HG03342 (cell line): ENCODE results near the gene CAMSAP3.

Experiments used
- ATAC-seq: cut with Tn5 transposase; IDR thresholded peaks from one replicate; pipeline ENCODE4 v1.9.1; 2021; ENCODE audit warnings: mild to moderate bottlenecking, moderate library complexity; ENCODE audit not compliant: unreplicated experiment

CAMSAP3 gene, protein sequence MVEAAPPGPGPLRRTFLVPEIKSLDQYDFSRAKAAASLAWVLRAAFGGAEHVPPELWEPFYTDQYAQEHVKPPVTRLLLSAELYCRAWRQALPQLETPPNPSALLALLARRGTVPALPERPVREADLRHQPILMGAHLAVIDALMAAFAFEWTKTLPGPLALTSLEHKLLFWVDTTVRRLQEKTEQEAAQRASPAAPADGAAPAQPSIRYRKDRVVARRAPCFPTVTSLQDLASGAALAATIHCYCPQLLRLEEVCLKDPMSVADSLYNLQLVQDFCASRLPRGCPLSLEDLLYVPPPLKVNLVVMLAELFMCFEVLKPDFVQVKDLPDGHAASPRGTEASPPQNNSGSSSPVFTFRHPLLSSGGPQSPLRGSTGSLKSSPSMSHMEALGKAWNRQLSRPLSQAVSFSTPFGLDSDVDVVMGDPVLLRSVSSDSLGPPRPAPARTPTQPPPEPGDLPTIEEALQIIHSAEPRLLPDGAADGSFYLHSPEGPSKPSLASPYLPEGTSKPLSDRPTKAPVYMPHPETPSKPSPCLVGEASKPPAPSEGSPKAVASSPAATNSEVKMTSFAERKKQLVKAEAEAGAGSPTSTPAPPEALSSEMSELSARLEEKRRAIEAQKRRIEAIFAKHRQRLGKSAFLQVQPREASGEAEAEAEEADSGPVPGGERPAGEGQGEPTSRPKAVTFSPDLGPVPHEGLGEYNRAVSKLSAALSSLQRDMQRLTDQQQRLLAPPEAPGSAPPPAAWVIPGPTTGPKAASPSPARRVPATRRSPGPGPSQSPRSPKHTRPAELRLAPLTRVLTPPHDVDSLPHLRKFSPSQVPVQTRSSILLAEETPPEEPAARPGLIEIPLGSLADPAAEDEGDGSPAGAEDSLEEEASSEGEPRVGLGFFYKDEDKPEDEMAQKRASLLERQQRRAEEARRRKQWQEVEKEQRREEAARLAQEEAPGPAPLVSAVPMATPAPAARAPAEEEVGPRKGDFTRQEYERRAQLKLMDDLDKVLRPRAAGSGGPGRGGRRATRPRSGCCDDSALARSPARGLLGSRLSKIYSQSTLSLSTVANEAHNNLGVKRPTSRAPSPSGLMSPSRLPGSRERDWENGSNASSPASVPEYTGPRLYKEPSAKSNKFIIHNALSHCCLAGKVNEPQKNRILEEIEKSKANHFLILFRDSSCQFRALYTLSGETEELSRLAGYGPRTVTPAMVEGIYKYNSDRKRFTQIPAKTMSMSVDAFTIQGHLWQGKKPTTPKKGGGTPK

DNA sequence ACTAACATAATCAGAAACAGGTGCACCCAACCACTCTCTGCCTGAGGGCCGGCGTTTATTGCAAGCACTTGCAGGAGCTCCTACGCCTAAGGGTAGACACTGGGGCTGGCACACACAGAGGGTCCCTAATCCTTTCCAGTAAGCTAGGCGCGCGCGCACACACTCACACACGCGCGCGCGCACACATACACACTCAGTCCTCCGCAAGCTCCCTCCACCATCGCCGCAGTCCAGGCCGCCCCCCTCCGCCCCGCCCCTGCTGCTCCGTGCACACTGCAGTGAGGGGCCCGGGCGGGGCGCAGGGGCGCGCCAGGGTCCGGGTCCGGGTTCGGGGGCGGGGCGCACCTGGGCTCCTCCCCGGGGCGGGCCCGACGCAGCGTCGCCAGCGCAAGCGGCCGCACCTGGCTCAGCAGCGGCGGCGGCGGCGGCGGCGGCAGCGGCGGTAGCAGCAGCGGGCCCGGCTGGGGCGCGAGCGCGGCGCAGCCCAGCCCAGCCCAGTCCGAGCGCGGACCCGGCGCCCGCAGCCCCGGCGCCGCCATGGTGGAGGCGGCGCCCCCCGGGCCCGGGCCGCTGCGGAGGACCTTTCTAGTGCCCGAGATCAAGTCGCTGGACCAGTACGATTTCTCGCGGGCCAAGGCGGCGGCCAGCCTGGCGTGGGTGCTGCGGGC is at the start of gene CAMSAP3:
Gene CAMSAP3 (plus strand): TSS at position 398 of the 668 bp plus-strand sequence. CDS start 140 bp downstream, at position 538.
- no peak for ATAC-seq

DNA sequence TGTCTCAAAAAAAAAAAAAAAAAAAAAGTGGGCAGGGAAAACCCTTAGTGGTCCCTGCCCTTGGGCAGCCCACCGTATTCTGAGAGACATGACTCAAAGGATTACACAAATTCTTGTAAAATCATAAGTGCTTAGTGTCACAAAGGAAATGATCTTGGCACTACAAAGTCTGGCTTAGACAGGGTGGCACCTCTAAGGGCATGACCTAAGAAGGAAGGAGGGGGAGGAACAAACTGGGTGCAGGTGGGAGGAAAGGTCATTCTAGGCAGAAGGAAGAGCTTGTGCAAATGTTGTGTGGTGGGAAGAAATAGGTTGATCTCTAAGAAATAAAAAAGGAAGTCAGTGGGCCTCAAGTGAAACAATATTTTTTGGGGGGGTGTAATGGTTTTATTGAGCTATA is 49.8 kb upstream of the CAMSAP3 start:
- no peak for ATAC-seq

DNA sequence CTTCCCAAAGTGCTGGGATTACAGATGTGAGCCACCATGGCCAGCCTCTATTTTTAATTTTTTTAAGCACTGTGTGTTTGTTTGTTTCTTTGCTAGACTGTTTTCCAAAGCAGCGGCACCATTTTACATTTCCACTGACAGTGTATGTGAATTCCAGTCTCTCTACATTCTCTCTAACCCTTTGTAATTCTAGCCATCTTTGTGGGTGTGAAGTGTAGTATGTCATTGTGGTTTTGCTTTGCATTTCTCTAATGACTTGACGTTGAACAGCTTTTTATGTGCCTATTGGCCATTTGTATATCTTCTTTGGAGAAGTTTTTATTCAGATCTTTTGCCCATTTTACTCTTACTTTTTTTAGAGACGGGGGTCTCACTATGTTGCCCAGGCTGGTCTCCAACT is 48.5 kb upstream of the CAMSAP3 start:
- ATAC-seq: no peak

DNA sequence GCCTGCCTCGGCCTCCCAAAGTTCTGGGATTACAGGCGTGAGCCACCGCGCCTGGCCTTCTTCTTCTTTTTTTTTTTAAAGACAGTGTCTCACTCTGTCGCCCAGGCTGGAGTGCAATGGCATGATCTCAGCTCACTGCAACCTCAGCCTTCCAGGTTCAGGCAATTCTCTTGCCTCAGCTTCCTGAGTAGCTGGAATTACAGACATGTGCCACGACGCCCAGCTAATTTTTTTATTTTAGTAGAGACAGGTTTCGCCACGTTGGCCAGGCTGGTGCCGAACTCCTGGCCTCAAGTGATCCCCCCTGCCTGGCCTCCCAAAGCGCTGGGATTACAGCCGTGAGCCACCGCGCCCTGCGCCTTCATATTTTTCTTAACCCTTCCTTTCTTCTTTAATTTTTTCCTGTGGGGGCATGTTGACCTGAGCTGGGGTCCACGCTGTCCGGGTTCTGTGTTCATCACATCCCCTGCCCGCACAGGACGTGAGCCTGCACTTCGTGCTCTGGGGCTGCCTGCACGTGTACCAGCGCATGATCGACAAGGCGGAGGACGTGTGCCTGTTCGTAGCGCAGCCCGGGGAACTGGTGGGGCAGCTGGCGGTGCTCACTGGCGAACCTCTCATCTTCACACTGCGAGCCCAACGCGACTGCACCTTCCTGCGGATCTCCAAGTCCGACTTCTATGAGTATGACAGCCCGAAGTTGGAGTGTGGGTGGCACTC is 46.1 kb upstream of the CAMSAP3 start:
- ATAC-seq: no peak

DNA sequence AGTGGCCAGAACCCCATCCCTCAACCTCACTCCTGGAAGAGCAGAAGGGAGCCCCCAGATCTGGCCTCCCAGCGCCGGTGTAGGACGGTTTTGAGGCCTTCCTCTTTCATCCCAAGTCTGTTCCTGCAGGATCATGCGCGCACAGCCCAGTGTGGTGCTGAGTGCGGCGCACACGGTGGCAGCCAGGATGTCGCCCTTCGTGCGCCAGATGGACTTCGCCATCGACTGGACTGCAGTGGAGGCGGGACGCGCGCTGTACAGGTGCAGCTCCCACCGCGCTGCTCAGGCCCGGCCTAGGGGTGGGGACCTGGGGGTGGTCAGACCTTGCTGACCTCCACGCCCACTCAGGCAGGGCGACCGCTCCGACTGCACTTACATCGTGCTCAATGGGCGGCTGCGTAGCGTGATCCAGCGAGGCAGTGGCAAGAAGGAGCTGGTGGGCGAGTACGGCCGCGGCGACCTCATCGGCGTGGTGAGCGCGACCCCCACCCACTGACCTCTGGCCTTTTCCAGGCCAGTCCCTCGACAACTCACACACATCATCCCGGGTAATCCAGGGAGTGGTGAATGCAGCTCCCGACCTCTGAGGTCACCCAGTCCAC is 45.4 kb upstream of the CAMSAP3 start:
- ATAC-seq: no peak

DNA sequence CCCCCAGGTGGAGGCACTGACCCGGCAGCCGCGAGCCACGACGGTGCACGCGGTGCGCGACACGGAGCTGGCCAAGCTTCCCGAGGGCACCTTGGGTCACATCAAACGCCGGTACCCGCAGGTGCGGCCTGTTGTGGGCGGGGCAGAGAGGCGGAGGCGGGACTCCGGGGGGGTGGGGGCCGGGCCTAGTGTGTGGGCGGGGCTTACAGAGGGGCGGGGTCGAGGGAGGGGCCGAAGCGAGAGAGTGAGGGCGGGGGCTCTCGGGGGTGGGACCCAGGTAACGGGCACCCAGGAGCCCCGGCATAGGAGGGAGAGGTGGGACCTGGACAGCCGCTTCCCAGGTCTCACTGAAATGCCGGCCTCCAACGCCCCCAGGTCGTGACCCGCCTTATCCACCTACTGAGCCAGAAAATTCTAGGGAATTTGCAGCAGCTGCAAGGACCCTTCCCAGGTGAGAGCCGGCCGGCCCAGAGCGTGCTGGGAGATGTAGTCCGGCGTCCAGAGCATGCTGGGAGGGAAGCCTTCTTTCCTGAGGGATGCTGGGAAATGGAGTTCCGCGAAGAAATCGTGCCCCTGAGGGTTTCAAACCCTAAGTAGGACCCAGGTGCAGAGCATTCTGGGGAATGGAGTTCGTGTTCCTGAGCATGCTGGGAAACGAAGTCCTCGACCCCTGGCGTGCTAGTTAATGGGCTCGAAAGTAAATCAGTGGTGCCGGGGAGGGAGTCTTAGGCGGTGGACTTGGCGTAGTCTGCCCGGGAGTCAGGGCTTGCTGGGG is 44.5 kb upstream of the CAMSAP3 start:
- no peak for ATAC-seq

DNA sequence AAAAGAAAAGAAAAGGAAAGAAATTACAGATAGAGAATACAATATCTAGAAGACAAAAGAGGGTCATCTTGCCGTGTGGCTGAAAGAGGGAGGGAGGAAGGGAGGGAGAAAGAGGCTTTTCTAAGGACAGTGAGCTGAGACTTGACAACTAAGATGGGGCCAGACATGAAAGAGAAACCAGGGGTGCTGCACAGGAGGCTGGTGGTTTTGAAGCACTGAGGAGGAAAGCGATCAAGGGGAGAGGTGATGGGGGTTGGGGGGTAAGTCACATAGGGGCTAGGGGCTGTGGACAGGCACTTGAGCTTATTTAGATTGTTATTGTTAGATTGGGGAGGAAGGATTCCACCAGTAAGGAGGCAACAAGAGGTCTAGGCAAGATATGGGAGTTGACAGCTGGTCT is 42.9 kb upstream of the CAMSAP3 start:
- no peak for ATAC-seq

DNA sequence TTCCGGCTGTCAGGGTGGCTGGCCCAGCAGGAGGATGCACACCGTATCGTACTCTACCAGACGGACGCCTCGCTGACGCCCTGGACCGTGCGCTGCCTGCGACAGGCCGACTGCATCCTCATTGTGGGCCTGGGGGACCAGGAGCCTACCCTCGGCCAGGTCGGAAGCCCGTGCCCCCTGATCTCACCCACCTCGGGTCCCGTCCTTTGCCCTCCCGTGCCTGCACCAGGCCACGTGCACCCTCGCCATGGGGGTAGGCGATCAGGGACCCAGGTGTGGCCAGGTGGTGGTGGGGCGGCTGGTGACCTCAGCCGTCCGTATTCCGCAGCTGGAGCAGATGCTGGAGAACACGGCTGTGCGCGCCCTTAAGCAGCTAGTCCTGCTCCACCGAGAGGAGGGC is 41.1 kb upstream of the CAMSAP3 start:
- ATAC-seq: no peak

DNA sequence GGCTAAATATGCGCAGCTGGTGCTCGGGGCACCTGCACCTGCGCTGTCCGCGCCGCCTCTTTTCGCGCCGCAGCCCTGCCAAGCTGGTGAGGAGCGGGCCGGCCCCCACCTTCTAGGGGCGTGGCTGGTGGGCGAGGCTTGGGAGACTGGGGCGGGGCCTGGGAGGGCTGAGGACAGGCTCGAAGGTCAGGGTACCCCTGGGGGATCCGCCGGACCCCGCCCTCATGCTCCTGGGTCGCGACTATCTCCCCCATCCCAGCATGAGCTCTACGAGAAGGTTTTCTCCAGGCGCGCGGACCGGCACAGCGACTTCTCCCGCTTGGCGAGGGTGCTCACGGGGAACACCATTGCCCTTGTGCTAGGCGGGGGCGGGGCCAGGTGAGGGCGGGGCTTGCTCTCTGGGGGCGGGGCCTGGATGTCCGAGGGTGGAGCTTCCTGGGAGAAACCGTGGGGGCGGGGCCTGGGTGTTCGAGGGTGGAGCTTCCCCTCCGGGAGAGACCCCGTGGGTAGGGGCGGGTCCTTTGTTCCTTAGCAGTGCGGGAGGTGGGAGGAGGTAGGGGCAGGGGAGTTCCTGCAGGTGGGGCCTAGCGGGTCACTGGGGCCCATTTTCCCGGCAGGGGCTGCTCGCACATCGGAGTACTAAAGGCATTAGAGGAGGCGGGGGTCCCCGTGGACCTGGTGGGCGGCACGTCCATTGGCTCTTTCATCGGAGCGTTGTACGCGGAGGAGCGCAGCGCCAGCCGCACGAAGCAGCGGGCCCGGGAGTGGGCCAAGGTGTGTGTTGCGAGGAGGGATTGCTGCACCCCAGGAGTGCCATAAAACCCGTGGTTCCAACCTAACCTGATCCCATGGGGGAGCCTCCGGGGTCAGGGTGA is 40.4 kb upstream of the CAMSAP3 start:
- ATAC-seq: no peak

DNA sequence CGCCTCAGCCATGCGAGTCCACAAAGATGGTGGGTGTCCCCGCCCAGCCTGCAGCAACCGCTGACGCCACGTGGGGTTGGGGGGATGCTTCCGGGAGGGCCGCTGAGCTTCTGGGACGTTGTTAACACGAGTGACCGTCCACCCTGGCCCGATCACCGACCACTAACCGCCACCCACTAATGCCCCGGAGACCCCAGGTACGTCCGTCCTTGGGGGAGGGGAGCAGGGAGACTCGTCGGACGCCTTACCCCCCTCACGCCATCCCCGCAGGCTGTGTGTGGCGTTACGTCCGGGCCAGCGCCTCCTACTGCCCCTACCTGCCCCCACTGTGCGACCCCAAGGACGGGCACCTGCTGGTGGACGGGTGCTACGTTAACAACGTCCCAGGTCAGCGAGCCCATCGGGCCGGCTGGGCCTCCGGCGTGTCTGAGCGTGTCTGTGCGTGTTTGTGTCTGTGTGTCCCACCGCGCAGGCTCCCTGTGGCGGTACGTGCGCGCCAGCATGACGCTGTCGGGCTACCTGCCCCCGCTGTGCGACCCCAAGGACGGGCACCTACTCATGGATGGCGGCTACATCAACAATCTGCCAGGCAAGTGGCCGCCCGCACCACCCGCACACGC is 38.9 kb upstream of the CAMSAP3 start:
- no peak for ATAC-seq

DNA sequence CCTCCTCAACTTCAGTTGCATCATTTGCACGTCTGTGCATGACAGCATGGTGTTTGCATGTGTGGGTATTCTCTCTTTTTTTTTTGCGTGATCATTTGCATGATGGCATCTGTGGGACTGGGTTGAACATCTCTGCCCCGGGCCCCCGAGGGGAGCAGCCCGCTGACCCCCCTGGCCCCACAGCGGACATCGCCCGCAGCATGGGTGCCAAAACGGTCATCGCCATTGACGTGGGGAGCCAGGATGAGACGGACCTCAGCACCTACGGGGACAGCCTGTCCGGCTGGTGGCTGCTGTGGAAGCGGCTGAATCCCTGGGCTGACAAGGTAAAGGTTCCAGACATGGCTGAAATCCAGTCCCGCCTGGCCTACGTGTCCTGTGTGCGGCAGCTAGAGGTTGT is 37.0 kb upstream of the CAMSAP3 start:
- no peak for ATAC-seq

DNA sequence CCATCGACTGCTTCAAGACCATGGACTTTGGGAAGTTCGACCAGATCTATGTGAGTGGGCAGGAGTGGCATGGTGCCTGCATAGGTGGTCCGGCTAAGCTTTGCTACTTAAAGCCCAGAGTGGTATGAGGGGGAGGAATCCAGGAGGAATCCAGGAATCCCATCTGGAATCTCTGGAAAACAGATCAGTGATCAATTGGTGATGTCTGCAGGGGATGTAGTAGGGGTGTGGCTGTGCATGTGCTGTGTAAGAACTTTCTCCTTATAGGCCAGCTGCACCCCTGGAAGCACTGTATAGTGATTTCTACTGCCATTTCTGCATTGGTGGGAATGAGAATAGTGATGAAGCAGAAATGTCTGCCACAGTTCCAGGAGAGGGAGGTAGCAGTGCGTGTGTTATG is 36.6 kb upstream of the CAMSAP3 start:
- ATAC-seq: no peak

DNA sequence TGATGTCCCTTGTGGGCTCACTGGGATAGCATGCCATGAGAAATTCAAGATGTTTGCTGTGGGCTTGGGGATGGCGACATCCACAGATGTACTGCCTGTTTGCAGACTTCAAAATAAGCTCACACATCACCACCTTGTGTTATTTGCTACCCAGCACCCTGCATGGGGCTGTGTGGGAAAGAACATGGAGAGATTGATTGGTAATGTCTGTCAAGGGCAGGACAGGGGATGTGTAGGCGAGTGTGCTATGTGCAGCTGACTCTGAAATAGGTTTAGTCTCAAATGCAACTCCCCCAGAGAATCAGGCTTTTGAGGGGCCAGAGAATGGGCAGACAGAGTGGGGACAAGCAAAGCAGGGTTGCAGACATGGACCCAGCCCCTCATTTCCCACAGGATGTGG is 35.4 kb upstream of the CAMSAP3 start:
- no peak for ATAC-seq

DNA sequence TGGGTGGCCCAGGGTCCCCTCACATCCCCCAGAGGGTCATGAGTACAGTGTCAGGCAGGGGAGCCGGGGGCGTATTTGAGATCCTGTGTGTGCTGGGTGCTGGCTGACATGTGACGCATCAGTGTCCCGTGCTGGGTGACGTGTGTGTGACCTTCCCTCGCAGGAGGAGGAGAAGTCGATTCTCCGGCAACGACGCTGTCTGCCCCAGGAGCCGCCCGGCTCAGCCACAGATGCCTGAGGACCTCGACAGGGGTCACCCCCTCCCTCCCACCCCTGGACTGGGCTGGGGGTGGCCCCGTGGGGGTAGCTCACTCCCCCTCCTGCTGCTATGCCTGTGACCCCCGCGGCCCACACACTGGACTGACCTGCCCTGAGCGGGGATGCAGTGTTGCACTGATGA is 34.3 kb upstream of the CAMSAP3 start:
- ATAC-seq: no peak

DNA sequence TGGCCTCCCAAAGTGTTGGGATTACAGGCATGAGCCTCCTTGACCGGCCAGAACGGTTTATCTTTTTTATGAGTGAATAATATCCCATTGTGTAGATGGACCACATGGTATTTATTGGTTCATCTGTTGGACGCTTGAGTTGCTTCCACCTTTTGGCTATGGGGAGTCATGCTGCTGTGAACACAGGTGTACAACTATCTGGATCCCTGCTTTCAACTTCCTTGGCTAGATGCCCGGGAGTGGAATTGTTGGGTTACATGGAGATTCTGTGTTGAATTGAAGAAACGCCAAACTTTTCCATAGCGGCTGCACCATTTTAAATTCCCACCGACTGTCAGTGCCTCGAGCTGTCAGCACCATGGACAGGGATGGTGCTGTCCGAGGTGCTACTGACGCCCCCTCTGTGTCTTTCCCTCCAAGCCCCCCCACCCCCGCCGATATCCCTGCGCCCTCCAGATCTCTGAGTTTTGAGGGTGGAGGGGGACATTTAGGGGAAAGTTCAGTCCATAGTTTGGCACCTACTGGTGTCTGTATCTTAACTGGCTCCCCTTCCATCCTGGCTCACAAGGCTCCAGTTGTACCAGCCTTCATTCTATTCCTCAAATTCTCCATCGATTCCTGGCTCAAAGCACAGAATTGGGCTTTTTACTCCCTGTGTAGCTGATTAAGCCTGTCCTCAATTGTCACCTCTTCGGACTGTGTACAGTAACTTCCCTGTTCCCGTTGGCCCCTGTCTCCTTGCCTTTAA is 32.8 kb upstream of the CAMSAP3 start:
- ATAC-seq: no peak

DNA sequence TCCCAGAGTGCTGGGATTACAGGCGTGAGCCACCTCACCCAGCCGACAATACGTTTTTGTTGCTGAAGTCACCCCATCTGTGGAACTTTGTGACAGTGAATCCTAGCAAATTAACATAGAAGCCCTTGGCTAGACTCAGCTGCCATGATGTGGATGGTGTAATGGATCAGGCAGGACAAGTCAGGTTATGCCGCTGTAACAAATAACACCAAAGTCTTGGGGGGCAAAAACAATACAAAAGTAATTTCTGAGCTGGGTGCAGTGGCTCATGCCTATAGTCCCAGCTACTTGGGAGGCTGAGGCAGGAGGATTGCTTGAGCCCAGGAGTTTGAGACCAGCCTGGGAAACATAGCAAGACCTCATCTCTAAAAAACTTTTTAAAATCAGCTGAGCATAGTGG is 30.8 kb upstream of the CAMSAP3 start:
- no peak for ATAC-seq

DNA sequence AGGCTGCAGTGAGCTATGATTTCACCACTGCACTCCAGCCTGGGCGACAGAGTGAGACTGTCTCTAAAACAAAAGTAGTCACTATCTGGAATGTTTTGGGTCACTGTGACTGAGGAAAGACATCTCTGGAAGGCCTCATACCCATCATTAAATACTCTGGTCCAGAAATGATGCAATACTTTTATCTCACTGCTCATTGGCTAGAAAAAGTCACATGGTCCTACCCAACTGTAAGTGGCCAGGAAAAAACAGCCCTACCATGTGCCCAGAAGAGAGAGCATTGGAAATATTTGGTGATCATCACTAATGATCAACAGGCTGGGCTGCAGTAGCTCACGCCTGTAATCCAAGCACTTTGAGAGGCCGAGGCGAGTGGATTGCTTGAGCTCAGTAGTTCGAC is 30.3 kb upstream of the CAMSAP3 start:
- ATAC-seq: no peak
